Ovary (tissue), 3 donors: ENCODE results near the gene SETD2.

Source experiments
- EP300 ChIP-seq: sonication (generic); formaldehyde crosslinking; IDR thresholded peaks from one replicate; pipeline ENCODE4 v1.6.1; 2017; ENCODE audit warnings: antibody characterized with exemption
- TF ChIP-seq, protein P1 (sequence below), 3 donors: fragments of 450-650 bp in 2 of 3; fragments of 200-600 bp in 1 of 3; IDR thresholded peaks; one replicate each; pipeline versions ENCODE4 v1.5.1 to v1.8.0; 2016 to 2022; ENCODE audit warnings: antibody characterized with exemption in 3 of 3, mild to moderate bottlenecking in 1 of 3
- donor health status: DM: no; HTN: no; CAD: no.

GRCh38 chr3:47156396-47156795 lies 7.5 kb downstream of the SETD2 start:
- TF ChIP-seq, protein P1, sequence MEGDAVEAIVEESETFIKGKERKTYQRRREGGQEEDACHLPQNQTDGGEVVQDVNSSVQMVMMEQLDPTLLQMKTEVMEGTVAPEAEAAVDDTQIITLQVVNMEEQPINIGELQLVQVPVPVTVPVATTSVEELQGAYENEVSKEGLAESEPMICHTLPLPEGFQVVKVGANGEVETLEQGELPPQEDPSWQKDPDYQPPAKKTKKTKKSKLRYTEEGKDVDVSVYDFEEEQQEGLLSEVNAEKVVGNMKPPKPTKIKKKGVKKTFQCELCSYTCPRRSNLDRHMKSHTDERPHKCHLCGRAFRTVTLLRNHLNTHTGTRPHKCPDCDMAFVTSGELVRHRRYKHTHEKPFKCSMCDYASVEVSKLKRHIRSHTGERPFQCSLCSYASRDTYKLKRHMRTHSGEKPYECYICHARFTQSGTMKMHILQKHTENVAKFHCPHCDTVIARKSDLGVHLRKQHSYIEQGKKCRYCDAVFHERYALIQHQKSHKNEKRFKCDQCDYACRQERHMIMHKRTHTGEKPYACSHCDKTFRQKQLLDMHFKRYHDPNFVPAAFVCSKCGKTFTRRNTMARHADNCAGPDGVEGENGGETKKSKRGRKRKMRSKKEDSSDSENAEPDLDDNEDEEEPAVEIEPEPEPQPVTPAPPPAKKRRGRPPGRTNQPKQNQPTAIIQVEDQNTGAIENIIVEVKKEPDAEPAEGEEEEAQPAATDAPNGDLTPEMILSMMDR (IDR thresholded peaks at IDR 0.05) = no peak
- no peak for TF ChIP-seq EP300
